Measurements from ENCODE around the gene RFLNA. TPM values are rescaled to one million over a fixed set of nuclear protein-coding genes. Genes with fewer than 3 reads are reported as not detected.

RFLNA gene
- total and polyA plus RNA-seq, 4 donors = 12.7 to 35.5 (median 18.4) TPM

- H3K27ac ChIP-seq (ENCODE audit: low read depth, low read length) = no peak overlapping the region
- WGBS (ENCODE audit: insufficient coverage) = 93% methylated on average over 10 of the region's 10 CpGs
- no peaks in the 10 kb centered on the region for H3K9me3 ChIP-seq (ENCODE audit: control insufficient read depth, insufficient read depth, low read length)
- H3K4me3 ChIP-seq (ENCODE audit: low read depth, low read length) = no peak overlapping the region
- H3K4me1 ChIP-seq (ENCODE audit: control insufficient read depth, insufficient read depth, low read length) = no peaks in the 10 kb centered on the region
- no peaks in the 10 kb centered on the region for H3K27me3 ChIP-seq (ENCODE audit: control insufficient read depth, insufficient read depth, low read length)
- DNase-seq (ENCODE audit: low read depth in 4 of 6, low spot score in 6 of 6) = no peak
- no peaks in the 10 kb centered on the region for H3K36me3 ChIP-seq (ENCODE audit: control insufficient read depth, insufficient read depth, low read length)
These were observed 30.7 kb upstream of the RFLNA start for GRCh38 chr12:124264089-124264795.

GRCh38 chr12:124264879-124265278 lies 30.0 kb upstream of the RFLNA start:
- 89% methylated on average over 6 of the region's 7 CpGs for WGBS (ENCODE audit: insufficient coverage)
- Histone ChIP-seq H3K9me3 (ENCODE audit: control insufficient read depth, insufficient read depth, low read length) (no peaks in the 10 kb centered on the region), H3K4me1 (ENCODE audit: control insufficient read depth, insufficient read depth, low read length) (no peaks in the 10 kb centered on the region), H3K27ac (ENCODE audit: low read depth, low read length) (no peak overlapping the region), H3K36me3 (ENCODE audit: control insufficient read depth, insufficient read depth, low read length) (no peaks in the 10 kb centered on the region), H3K4me3 (ENCODE audit: low read depth, low read length) (no peak overlapping the region), H3K27me3 (ENCODE audit: control insufficient read depth, insufficient read depth, low read length) (no peaks in the 10 kb centered on the region)
- DNase-seq (ENCODE audit: low read depth in 4 of 6, low spot score in 6 of 6) = no peak

GRCh38 chr12:124267205-124267778 lies 27.6 kb upstream of the RFLNA start:
- H3K4me3 ChIP-seq (ENCODE audit: low read depth, low read length) = no peak overlapping the region
- H3K27ac ChIP-seq (ENCODE audit: low read depth, low read length) = no peak overlapping the region
- peaks cover 8% of the 10 kb centered on the region for H3K4me1 ChIP-seq (ENCODE audit: control insufficient read depth, insufficient read depth, low read length)
- no peak for DNase-seq (ENCODE audit: low read depth in 4 of 6, low spot score in 6 of 6)
- no peaks in the 10 kb centered on the region for H3K36me3 ChIP-seq (ENCODE audit: control insufficient read depth, insufficient read depth, low read length)
- no peaks in the 10 kb centered on the region for H3K9me3 ChIP-seq (ENCODE audit: control insufficient read depth, insufficient read depth, low read length)
- 94% methylated on average over 3 of the region's 4 CpGs for WGBS (ENCODE audit: insufficient coverage)
- H3K27me3 ChIP-seq (ENCODE audit: control insufficient read depth, insufficient read depth, low read length) = no peaks in the 10 kb centered on the region

GRCh38 chr12:124270671-124271070 lies 24.2 kb upstream of the RFLNA start:
- Histone ChIP-seq H3K4me3 (ENCODE audit: low read depth, low read length) (no peak overlapping the region), H3K27ac (ENCODE audit: low read depth, low read length) (no peak overlapping the region), H3K27me3 (ENCODE audit: control insufficient read depth, insufficient read depth, low read length) (no peaks in the 10 kb centered on the region), H3K36me3 (ENCODE audit: control insufficient read depth, insufficient read depth, low read length) (no peaks in the 10 kb centered on the region), H3K4me1 (ENCODE audit: control insufficient read depth, insufficient read depth, low read length) (peaks cover 13% of the 10 kb centered on the region), H3K9me3 (ENCODE audit: control insufficient read depth, insufficient read depth, low read length) (no peaks in the 10 kb centered on the region)
- WGBS (ENCODE audit: insufficient coverage) = 85% methylated on average over 3 of the region's 6 CpGs
- no peak for DNase-seq (ENCODE audit: low read depth in 4 of 6, low spot score in 6 of 6)

- DNase-seq (ENCODE audit: low read depth in 4 of 6, low spot score in 6 of 6) = no peak
- Histone ChIP-seq H3K9me3 (ENCODE audit: control insufficient read depth, insufficient read depth, low read length) (no peaks in the 10 kb centered on the region), H3K27me3 (ENCODE audit: control insufficient read depth, insufficient read depth, low read length) (no peaks in the 10 kb centered on the region), H3K27ac (ENCODE audit: low read depth, low read length) (no peak overlapping the region), H3K4me1 (ENCODE audit: control insufficient read depth, insufficient read depth, low read length) (peaks cover 32% of the 10 kb centered on the region), H3K36me3 (ENCODE audit: control insufficient read depth, insufficient read depth, low read length) (no peaks in the 10 kb centered on the region), H3K4me3 (ENCODE audit: low read depth, low read length) (no peak overlapping the region)
- WGBS (ENCODE audit: insufficient coverage) = 100% methylated on average over 2 of the region's 3 CpGs
These were observed 21.3 kb upstream of the RFLNA start for GRCh38 chr12:124273630-124274029.

- Histone ChIP-seq H3K27ac (ENCODE audit: low read depth, low read length) (no peak overlapping the region), H3K9me3 (ENCODE audit: control insufficient read depth, insufficient read depth, low read length) (no peaks in the 10 kb centered on the region), H3K36me3 (ENCODE audit: control insufficient read depth, insufficient read depth, low read length) (no peaks in the 10 kb centered on the region), H3K4me3 (ENCODE audit: low read depth, low read length) (no peak overlapping the region), H3K4me1 (ENCODE audit: control insufficient read depth, insufficient read depth, low read length) (peaks cover 45% of the 10 kb centered on the region), H3K27me3 (ENCODE audit: control insufficient read depth, insufficient read depth, low read length) (no peaks in the 10 kb centered on the region)
- WGBS (ENCODE audit: insufficient coverage) = 100% methylated on average over 1 of the region's 2 CpGs
- DNase-seq (ENCODE audit: low read depth in 4 of 6, low spot score in 6 of 6) = no peak
These were observed 18.6 kb upstream of the RFLNA start for GRCh38 chr12:124276337-124276736.

GRCh38 chr12:124277394-124278241 lies 17.3 kb upstream of the RFLNA start:
- DNase-seq (ENCODE audit: low read depth in 4 of 6, low spot score in 6 of 6) = no peak
- peak overlapping the region; percentile 68 for H3K27ac ChIP-seq (ENCODE audit: low read depth, low read length)
- no peak overlapping the region for H3K4me3 ChIP-seq (ENCODE audit: low read depth, low read length)
- 60% methylated on average over 12 of the region's 16 CpGs for WGBS (ENCODE audit: insufficient coverage)
- no peaks in the 10 kb centered on the region for H3K27me3 ChIP-seq (ENCODE audit: control insufficient read depth, insufficient read depth, low read length)
- H3K4me1 ChIP-seq (ENCODE audit: control insufficient read depth, insufficient read depth, low read length) = peaks cover 38% of the 10 kb centered on the region
- H3K36me3 ChIP-seq (ENCODE audit: control insufficient read depth, insufficient read depth, low read length) = no peaks in the 10 kb centered on the region
- no peaks in the 10 kb centered on the region for H3K9me3 ChIP-seq (ENCODE audit: control insufficient read depth, insufficient read depth, low read length)

- peak in 3 of 6 donors; percentile 42 to 82 (median 78) for DNase-seq (ENCODE audit: low read depth in 4 of 6, low spot score in 6 of 6)
- H3K27me3 ChIP-seq (ENCODE audit: control insufficient read depth, insufficient read depth, low read length) = no peaks in the 10 kb centered on the region
- peak overlapping the region; percentile 68 for H3K27ac ChIP-seq (ENCODE audit: low read depth, low read length)
- no peak overlapping the region for H3K4me3 ChIP-seq (ENCODE audit: low read depth, low read length)
- WGBS (ENCODE audit: insufficient coverage) = 36% methylated on average over 15 of the region's 20 CpGs
- no peaks in the 10 kb centered on the region for H3K36me3 ChIP-seq (ENCODE audit: control insufficient read depth, insufficient read depth, low read length)
- peaks cover 38% of the 10 kb centered on the region for H3K4me1 ChIP-seq (ENCODE audit: control insufficient read depth, insufficient read depth, low read length)
- no peaks in the 10 kb centered on the region for H3K9me3 ChIP-seq (ENCODE audit: control insufficient read depth, insufficient read depth, low read length)
These were observed 16.3 kb upstream of the RFLNA start for GRCh38 chr12:124278389-124279101.

GRCh38 chr12:124279315-124279714 lies 15.6 kb upstream of the RFLNA start:
- Histone ChIP-seq H3K27ac (ENCODE audit: low read depth, low read length) (peak overlapping the region; percentile 68), H3K36me3 (ENCODE audit: control insufficient read depth, insufficient read depth, low read length) (no peaks in the 10 kb centered on the region), H3K4me1 (ENCODE audit: control insufficient read depth, insufficient read depth, low read length) (peaks cover 36% of the 10 kb centered on the region), H3K9me3 (ENCODE audit: control insufficient read depth, insufficient read depth, low read length) (no peaks in the 10 kb centered on the region), H3K27me3 (ENCODE audit: control insufficient read depth, insufficient read depth, low read length) (no peaks in the 10 kb centered on the region), H3K4me3 (ENCODE audit: low read depth, low read length) (no peak overlapping the region)
- 41% methylated on average over 11 of the region's 11 CpGs for WGBS (ENCODE audit: insufficient coverage)
- DNase-seq (ENCODE audit: low read depth in 4 of 6, low spot score in 6 of 6) = peak in 1 of 6 donors; percentile 29
